Activated CD4-positive, CD25-positive, alpha-beta regulatory T cell treated with anti-CD3 and anti-CD28 coated beads, Interleukin-2, amount 50 U/mL, for 72 hours (primary cell): ENCODE data around the gene PEX5.
"Not testable (repeated sequence)": the region's sequence is repeated elsewhere in the genome, so short reads cannot be mapped to it uniquely, and the experiment has no call there.

ENCODE experiments used
- DNase-seq: peaks from one replicate; pipeline ENCODE4 v3.0.0; 2021

Gene PEX5

DNA sequence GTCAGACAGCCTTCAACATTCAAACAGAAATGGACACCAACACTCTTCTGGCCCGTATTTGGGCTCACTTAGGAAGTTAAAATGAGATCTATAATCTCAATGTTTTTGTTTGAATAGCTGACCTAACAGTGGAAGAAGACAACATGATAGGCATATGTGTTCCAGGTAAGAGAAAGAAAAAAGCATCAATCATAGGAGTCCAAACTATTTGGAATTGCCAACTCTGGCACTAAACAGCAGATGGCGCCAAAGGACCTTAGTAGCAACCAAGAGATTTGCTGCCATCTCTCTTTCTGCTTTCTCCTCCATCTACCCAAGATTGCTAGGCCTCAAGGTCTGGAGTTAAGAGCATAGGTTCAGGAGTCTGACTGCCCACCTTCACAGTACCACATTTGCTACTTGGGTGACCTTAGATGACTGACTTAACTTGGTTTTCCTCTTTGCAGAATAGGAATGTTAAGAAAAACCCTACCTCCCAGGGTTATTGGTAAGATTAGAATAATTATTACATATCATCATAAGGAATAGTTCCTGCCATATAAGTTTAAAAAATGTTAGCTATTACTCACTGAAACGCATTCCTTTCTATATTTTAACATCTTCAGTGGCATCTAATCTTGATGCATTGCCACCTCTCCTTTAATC is 30.2 kb downstream of the PEX5 start:
- DNase-seq = peak; percentile 59

- DNase-seq = no peak
These were observed 32.0 kb downstream of the PEX5 start for GRCh38 chr12:7221486-7221885.

- DNase-seq = no peak
These were observed 40.3 kb downstream of the PEX5 start for GRCh38 chr12:7229741-7230140.

DNA sequence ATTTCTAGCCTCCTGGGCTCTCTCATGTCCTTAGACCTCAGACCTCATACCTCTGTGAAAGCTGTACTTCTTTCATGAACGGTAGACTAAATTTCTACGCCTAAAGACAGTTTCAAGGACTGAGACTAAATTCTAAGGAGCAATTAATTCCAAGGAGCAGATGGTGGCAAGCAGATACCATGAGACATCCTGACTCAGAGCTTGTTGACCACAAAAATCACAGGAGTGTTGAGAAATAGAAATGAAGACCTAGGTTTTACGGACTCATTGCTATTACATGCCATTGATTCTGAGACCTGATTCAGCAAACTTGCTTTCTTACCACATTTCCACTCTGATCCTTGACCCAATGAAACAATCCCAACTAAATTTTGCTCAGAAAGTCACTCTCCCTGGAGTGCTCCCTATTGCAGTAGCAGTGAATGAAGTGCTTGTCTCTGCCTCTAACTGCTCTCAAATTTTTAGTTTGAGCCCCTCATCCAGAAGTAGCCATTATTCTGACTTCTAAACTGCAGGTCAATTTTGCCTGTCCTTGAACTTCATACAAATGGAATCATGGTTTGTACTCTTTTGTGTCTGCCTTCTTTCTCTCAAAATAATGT is 52.0 kb downstream of the PEX5 start:
- DNase-seq = no peak

DNA sequence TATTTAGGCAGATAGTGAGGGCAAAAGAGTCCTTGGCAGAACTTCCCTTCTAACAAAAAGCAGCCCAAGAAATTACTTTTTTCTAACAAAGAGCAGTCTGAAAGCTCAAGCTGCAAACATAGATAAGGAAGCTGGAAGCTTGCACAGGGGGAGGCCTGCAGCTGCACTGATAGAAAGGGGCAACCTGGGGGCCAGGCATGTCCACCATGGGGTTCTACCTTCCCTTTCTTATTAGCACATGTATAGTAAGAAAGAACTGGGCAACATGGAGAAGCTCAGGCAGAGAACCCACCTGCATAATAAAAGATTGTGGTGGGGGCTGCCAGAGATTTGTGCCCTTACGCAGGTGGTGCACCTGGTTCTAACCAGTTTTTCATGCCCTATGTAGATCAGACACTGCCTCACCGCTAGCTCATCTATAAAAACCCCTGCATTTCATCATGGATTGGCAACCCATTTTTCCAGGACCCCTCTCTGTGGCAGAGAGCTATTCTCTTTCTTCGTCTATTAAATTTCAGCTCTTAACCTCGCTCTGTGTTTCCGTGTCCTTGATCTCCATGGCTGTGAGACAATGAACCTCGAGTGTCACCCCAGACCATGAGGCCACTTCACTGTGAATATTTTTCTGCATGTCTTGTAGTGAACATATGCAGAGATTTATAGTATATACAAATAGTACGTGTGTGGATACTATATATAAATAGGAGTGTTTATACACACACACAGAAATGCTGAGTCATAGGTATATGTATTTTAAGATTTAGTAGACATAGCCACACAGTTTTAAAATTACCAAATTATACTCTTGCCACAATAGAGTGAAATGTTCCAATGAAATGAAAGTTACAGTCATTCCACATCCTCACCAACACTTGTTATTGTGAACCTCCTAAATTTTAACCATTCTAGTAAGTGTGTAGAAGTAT is 53.0 kb downstream of the PEX5 start:
- no peak for DNase-seq

DNA sequence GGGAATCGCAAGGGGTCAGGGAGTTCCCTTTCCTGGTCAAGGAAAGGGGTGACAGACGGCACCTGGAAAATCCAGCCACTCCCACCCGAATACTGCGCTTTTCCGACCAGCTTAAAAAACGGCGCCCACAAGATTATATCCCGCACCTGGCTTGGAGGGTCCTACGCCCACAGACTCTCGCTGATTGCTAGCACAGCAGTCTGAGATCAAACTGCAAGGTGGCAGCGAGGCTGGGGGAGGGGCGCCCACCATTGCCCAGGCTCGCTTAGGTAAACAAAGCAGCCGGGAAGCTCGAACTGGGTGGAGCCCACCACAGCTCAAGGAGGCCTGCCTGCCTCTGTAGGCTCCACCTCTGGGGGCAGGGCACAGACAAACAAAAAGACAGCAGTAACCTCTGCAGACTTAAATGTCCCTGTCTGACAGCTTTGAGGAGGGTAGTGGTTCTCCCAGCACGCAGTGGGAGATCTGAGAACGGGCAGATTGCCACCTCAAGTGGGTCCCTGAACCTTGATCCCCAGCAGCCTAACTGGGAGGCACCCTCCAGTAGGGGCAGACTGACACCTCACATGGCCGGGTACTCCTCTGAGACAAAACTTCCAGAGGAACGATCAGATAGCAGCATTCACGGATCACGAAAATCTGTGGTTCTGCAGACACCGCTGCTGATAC is 62.0 kb downstream of the PEX5 start:
- not testable (repeated sequence) for DNase-seq

DNA sequence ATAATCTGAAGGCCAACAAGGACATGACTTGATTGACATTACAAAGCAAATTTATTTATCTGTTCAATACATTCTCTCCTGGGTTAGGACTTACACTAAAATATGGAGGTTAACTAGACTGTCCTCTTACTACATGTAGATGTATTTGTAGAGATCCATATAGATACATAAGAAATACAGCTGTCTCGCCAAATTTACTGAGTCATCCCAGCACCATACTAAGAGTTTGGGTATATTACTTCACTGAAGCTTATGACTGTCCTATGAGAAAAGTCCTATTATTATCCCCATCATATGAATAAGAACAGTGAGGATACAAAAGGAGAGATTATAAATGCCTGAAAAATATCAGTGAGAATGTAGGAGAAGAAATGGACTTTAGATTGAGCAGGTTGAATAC is 69.6 kb downstream of the PEX5 start:
- no peak for DNase-seq
